ENCODE data around the gene BIK.

DNA sequence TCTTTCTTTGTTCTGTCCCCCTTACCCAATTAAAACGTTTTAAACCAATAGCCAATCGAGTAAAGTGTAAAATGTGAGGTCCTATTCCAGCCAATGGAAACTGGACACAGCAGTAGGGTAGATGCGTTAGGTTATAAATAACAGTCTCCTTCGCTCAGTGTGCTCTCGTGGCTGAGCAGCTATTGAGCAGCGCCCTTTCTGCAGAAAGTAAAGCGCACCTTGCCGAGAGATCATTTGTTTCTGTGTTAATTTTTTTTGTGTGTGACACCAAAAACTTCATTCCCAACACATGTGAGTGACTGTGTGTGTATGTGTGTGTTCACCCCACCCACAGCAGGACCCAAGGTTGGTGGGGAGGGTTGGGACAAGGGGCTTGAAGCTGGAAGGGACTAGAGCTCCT is 14.1 kb upstream of the BIK start:
- TF ChIP-seq, protein P1, sequence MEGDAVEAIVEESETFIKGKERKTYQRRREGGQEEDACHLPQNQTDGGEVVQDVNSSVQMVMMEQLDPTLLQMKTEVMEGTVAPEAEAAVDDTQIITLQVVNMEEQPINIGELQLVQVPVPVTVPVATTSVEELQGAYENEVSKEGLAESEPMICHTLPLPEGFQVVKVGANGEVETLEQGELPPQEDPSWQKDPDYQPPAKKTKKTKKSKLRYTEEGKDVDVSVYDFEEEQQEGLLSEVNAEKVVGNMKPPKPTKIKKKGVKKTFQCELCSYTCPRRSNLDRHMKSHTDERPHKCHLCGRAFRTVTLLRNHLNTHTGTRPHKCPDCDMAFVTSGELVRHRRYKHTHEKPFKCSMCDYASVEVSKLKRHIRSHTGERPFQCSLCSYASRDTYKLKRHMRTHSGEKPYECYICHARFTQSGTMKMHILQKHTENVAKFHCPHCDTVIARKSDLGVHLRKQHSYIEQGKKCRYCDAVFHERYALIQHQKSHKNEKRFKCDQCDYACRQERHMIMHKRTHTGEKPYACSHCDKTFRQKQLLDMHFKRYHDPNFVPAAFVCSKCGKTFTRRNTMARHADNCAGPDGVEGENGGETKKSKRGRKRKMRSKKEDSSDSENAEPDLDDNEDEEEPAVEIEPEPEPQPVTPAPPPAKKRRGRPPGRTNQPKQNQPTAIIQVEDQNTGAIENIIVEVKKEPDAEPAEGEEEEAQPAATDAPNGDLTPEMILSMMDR (IDR thresholded peaks at IDR 0.05 in 8 of 11, conservative IDR thresholded peaks at IDR 0.05 in 3 of 11), result no peak
- TF ChIP-seq POLR2AphosphoS5 (IDR thresholded peaks at IDR 0.05), result no peak
- TF ChIP-seq POLR2A (IDR thresholded peaks at IDR 0.05), result no peak

Measured in spleen (tissue), 7 donors.